WTC11 (cell line): Measurements from ENCODE around the gene TMEM52B. TPM values are rescaled to one million over a fixed set of nuclear protein-coding genes. Genes with fewer than 3 reads are reported as not detected.

Source experiments
- ATAC-seq: fragments of 200-7000 bp; cut with Tn5 transposase; 2 replicates; pipeline ENCODE4 v1.10.0; 2021; ENCODE audit warnings: mild to moderate bottlenecking, moderate library complexity
- CTCF ChIA-PET: fragments of 300-600 bp; sonication (Branson Sonifier 250); formaldehyde crosslinking; loops from one replicate; lab custom pipeline; 2021; ENCODE audit warnings: antibody characterized with exemption; lab: Charles Lee
- POLR2A ChIA-PET: fragments of 350-600 bp; sonication (Branson Sonifier 250); formaldehyde crosslinking; loops from one replicate; lab custom pipeline; 2021; ENCODE audit warnings: antibody characterized with exemption; lab: Charles Lee
- DNase-seq: peaks from one replicate; pipeline ENCODE4 v3.0.0; 2021; ENCODE audit warnings: low spot score
- H3K27ac Mint-ChIP-seq: 2 replicates; pipeline ENCODE4 v1.8.0; 2021; ENCODE audit warnings: mixed read lengths
- H3K27me3 Mint-ChIP-seq: 2 replicates; pipeline ENCODE4 v1.8.0; 2021; ENCODE audit warnings: low read depth, mild to moderate bottlenecking, moderate library complexity, mixed read lengths
- H3K36me3 Mint-ChIP-seq: 2 replicates; pipeline ENCODE4 v1.8.0; 2021; ENCODE audit warnings: mixed read lengths
- H3K4me1 Mint-ChIP-seq: 2 replicates; pipeline ENCODE4 v1.8.0; 2022; ENCODE audit warnings: mixed read lengths
- H3K4me3 Mint-ChIP-seq: 2 replicates; pipeline ENCODE4 v1.8.0; 2021; ENCODE audit warnings: mild to moderate bottlenecking, moderate library complexity, mixed read lengths
- H3K9me3 Mint-ChIP-seq: 2 replicates; pipeline ENCODE4 v1.8.0; 2021; ENCODE audit warnings: mixed read lengths
- ARID4B ChIP-seq: sonication (generic); formaldehyde crosslinking; IDR thresholded peaks from 2 replicates; pipeline ENCODE4 v1.8.0; 2023; ENCODE audit warnings: missing genetic modification reagents, mild to moderate bottlenecking, borderline replicate concordance
- ATF3 ChIP-seq: sonication (generic); formaldehyde crosslinking; conservative IDR thresholded peaks from 2 replicates; pipeline ENCODE4 v1.8.1; 2022; ENCODE audit warnings: mild to moderate bottlenecking, missing genetic modification reagents
- ELF4 ChIP-seq: sonication (generic); formaldehyde crosslinking; IDR thresholded peaks from 2 replicates; pipeline ENCODE4 v1.8.1; 2022; ENCODE audit warnings: low read depth, mild to moderate bottlenecking, moderate library complexity, missing genetic modification reagents
- EMX1 ChIP-seq: fragments of 250-450 bp; sonication (Bioruptor Pico); IDR thresholded peaks from 2 replicates; pipeline ENCODE4 v1.8.0; 2021; ENCODE audit warnings: mild to moderate bottlenecking
- FOXK1 ChIP-seq: sonication (generic); formaldehyde crosslinking; IDR thresholded peaks from 2 replicates; pipeline ENCODE4 v1.8.0; 2022; ENCODE audit warnings: mild to moderate bottlenecking, moderate library complexity, missing genetic modification reagents
- HMGXB4 ChIP-seq: sonication (generic); formaldehyde crosslinking; IDR thresholded peaks from 2 replicates; pipeline ENCODE4 v1.8.1; 2023; ENCODE audit warnings: mild to moderate bottlenecking, moderate library complexity, missing genetic modification reagents
- MLX ChIP-seq: sonication (generic); formaldehyde crosslinking; IDR thresholded peaks from 2 replicates; pipeline ENCODE4 v1.8.1; 2023; ENCODE audit warnings: mild to moderate bottlenecking, missing genetic modification reagents, moderate library complexity
- SMAD3 ChIP-seq: sonication (generic); formaldehyde crosslinking; IDR thresholded peaks from 2 replicates; pipeline ENCODE4 v1.8.0; 2022; ENCODE audit warnings: missing genetic modification reagents, mild to moderate bottlenecking, borderline replicate concordance
- SMAD4 ChIP-seq: sonication (generic); formaldehyde crosslinking; IDR thresholded peaks from 2 replicates; pipeline ENCODE4 v1.8.0; 2022; ENCODE audit warnings: mild to moderate bottlenecking, missing genetic modification reagents
- ZBTB21 ChIP-seq: sonication (generic); formaldehyde crosslinking; IDR thresholded peaks from 2 replicates; pipeline ENCODE4 v1.8.1; 2023; ENCODE audit warnings: mild to moderate bottlenecking, missing genetic modification reagents, borderline replicate concordance
- ZNF138 ChIP-seq: sonication (generic); formaldehyde crosslinking; conservative IDR thresholded peaks from 2 replicates; pipeline ENCODE4 v1.8.1; 2022; ENCODE audit warnings: mild to moderate bottlenecking, moderate library complexity, missing genetic modification reagents
- ZNF219 ChIP-seq: sonication (generic); formaldehyde crosslinking; IDR thresholded peaks from 2 replicates; pipeline ENCODE4 v1.8.0; 2023; ENCODE audit warnings: missing genetic modification reagents, mild to moderate bottlenecking, borderline replicate concordance
- ZNF423 ChIP-seq: fragments of 250-450 bp; sonication (Bioruptor Pico); IDR thresholded peaks from 2 replicates; pipeline ENCODE4 v2.1.2; 2022; ENCODE audit warnings: mild to moderate bottlenecking, moderate library complexity
- ZSCAN18 ChIP-seq: fragments of 250-450 bp; sonication (Bioruptor Pico); IDR thresholded peaks from 2 replicates; pipeline ENCODE4 v2.1.2; 2022; ENCODE audit warnings: mild to moderate bottlenecking, moderate library complexity
- total RNA-seq: library from RNA; stranded (reverse); gene quantifications from 3 replicates; pipeline ENCODE4 v1.2.3, GENCODE V29; 2021

TMEM52B gene
- total RNA-seq, 1 experiment from 2014 or later = not detected

- ATAC-seq = no peak
- H3K9me3 Mint-ChIP-seq = peaks cover 10% of the 10 kb centered on the region
- no peak overlapping the region for H3K27ac Mint-ChIP-seq
- DNase-seq = no peak
- no peaks in the 10 kb centered on the region for H3K4me1 Mint-ChIP-seq
- no peaks in the 10 kb centered on the region for H3K27me3 Mint-ChIP-seq
- POLR2A ChIA-PET = no interaction called here
- H3K4me3 Mint-ChIP-seq = no peak overlapping the region
- TF ChIP-seq ZSCAN18 (CRISPR knock-in tag) = no peak
- CTCF ChIA-PET = interaction anchor here (1.2 to 2.5 kb wide), 3 partner anchors 10 to 393 kb away, joined by 3 to 18 read pairs (median 5); no protein-coding TSS in a partner anchor
- no peaks in the 10 kb centered on the region for H3K36me3 Mint-ChIP-seq
Measured at GRCh38 chr12:10142976-10143589, 35.7 kb upstream of the TMEM52B start.

- DNase-seq (no peak), ATAC-seq (no peak)
- H3K4me3 Mint-ChIP-seq = no peak overlapping the region
- no peak overlapping the region for H3K27ac Mint-ChIP-seq
- H3K36me3 Mint-ChIP-seq = no peaks in the 10 kb centered on the region
- no peaks in the 10 kb centered on the region for H3K27me3 Mint-ChIP-seq
- H3K9me3 Mint-ChIP-seq = peaks cover 10% of the 10 kb centered on the region
- CTCF ChIA-PET = no interaction called here
- POLR2A ChIA-PET = no interaction called here
- TF ChIP-seq ELF4 (CRISPR knock-in tag) (no peak), ZNF423 (no peak)
- H3K4me1 Mint-ChIP-seq = no peaks in the 10 kb centered on the region; the same call in 1 of the 2 replicates
Measured at GRCh38 chr12:10147714-10148403, 31.0 kb upstream of the TMEM52B start.

GRCh38 chr12:10151621-10152020 lies 27.2 kb upstream of the TMEM52B start:
- ATAC-seq (no peak), DNase-seq (no peak)
- H3K4me1 Mint-ChIP-seq = peaks cover 7% of the 10 kb centered on the region
- H3K4me3 Mint-ChIP-seq = no peak overlapping the region
- H3K27ac Mint-ChIP-seq = no peak overlapping the region
- H3K36me3 Mint-ChIP-seq = no peaks in the 10 kb centered on the region
- peaks cover 10% of the 10 kb centered on the region for H3K9me3 Mint-ChIP-seq
- CTCF ChIA-PET = no interaction called here
- no peaks in the 10 kb centered on the region; the same call in 1 of the 2 replicates for H3K27me3 Mint-ChIP-seq
- POLR2A ChIA-PET = no interaction called here
- TF ChIP-seq ZNF219 (CRISPR knock-in tag) (no peak), SMAD4 (CRISPR knock-in tag) (no peak), ATF3 (CRISPR knock-in tag) (no peak), ZNF138 (CRISPR knock-in tag) (no peak), SMAD3 (no peak), ARID4B (CRISPR knock-in tag) (no peak), EMX1 (CRISPR knock-in tag) (no peak), ELF4 (CRISPR knock-in tag) (no peak), HMGXB4 (CRISPR knock-in tag) (no peak), FOXK1 (CRISPR knock-in tag) (no peak), MLX (CRISPR knock-in tag) (no peak), ZBTB21 (no peak)
